ENCODE measurements around the gene TPSD1. TPM values are rescaled to one million over a fixed set of nuclear protein-coding genes. Genes with fewer than 3 reads are reported as not detected.
A peak's percentile ranks its signal among the peaks of the same experiment; 100 is the strongest.
"Not testable (repeated sequence)": the region's sequence is repeated elsewhere in the genome, so short reads cannot be mapped to it uniquely, and the experiment has no call there.

Gene TPSD1
- total RNA-seq, 3 donors from 2014 or later: 0.38 TPM; not detected in 2

DNA sequence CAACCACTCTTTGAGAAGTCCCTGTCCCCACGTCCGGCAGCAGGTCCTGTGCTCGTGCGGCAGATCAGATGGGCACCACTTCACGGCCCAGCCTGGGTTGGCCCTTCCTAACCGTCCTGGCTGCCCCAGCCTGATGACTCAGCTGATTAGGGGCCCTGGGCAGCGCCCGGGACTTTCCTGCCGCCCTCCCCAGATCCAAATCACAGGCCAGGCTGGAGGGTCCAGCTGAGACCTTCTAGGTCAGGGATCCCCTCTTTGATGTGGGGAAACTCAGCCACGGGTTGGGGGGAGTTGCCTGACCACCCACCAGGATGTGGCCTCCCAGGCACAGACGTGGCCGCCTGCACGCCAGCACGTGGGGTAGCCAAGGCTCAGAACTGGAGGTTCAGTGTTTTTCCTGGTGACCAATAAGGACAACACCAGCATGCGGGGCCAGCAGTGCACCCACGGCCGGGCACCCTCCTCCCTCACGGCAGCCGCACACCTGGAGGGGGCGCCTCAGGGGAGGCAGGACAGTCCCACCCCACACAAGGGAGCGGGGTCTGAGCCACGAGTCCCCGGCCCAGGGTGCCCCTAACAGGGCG is 30.0 kb upstream of the TPSD1 start:
- not testable (repeated sequence) for H3K36me3 Mint-ChIP-seq (ENCODE audit: insufficient read depth); H3K9me3 Mint-ChIP-seq; ATAC-seq; H3K4me1 Mint-ChIP-seq (ENCODE audit: low read depth); H3K27me3 Mint-ChIP-seq (ENCODE audit: low read depth); H3K4me3 Mint-ChIP-seq; DNase-seq

DNA sequence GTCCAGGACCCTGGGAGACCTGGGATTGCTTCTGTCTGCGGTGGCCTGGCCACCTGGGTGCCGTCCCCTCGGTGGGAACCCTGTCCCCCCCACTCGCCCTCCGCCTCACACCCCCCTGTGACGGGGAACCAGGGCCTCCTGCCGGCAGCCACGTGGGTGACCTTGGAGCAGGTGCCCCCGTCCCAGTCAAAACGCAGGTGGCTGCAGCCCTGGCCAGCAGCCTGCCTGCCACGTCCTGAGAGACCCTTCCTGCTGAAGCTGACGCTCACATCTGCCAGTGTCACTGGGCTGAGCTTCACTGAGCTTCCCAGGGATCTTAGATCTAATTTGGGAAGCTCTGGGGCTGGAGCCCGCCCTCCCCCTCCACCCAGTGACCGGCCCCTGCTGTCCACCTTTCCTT is 29.2 kb upstream of the TPSD1 start:
- ATAC-seq; H3K36me3 Mint-ChIP-seq (ENCODE audit: insufficient read depth); DNase-seq; H3K27me3 Mint-ChIP-seq (ENCODE audit: low read depth); H3K4me3 Mint-ChIP-seq; H3K9me3 Mint-ChIP-seq; H3K4me1 Mint-ChIP-seq (ENCODE audit: low read depth): not testable (repeated sequence)

DNA sequence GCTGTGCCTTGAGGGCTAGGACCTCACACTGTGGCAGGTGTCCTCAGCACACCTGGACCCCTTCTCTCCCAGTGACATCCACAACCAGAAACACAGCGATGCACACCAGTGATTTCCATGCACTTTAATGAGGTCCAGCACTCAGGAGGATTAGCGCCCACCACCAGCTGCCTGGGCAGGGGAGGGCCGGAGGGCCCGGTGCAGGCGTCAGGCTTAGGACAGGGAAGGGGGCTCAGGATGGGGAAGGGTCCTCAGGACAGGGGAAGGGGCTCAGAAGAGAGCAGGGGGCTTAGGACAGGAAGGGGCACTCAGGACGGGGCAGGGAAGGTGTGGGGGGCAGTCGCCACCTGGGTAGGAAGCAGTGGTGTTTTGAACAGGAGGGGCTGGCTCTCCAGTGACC is 27.6 kb upstream of the TPSD1 start:
- not testable (repeated sequence) for H3K4me1 Mint-ChIP-seq (ENCODE audit: low read depth); H3K36me3 Mint-ChIP-seq (ENCODE audit: insufficient read depth); ATAC-seq; DNase-seq; H3K27me3 Mint-ChIP-seq (ENCODE audit: low read depth); H3K9me3 Mint-ChIP-seq; H3K4me3 Mint-ChIP-seq

DNA sequence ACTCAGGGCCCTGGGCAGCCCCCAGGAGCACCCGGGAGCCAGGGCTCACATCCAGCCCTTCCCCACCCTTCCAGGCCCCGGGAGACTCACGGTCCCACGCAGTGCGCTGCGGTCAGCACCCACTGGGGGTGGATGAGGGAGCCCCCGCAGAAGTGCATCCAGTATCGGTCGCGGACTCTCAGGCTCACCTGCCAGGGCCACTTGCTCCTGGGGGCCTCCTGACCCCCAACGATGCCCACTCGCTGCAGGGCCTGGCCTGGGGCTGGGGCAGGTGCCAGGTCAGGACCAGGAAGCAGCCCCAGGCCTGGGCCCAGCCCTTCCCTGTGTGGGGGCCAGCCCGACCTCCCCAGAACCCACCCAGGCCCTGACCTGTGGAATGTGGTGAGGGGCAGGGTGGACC is 26.4 kb upstream of the TPSD1 start:
- H3K4me3 Mint-ChIP-seq; H3K36me3 Mint-ChIP-seq (ENCODE audit: insufficient read depth); ATAC-seq; H3K4me1 Mint-ChIP-seq (ENCODE audit: low read depth); H3K9me3 Mint-ChIP-seq; DNase-seq; H3K27me3 Mint-ChIP-seq (ENCODE audit: low read depth): not testable (repeated sequence)

DNA sequence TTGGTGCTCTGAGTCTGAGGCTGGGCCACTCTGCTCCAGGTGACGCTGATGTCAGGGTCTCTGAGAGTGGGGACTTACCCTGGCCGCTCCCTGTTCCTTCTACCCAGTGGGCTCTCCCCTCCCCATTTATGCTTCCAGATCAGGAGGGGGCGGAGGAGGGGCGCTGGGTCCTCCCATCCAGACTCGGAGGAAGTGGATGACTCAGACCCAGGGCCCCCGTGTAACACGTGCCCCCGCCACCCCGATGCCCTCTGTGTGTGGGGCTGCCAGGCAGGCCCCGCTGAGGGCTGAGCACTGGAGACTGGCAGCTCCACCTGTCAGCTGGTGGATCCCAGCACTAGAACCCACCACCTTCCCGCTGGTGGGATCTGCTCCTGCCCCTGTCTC is 25.8 kb upstream of the TPSD1 start, which contains the start of gene TPSB2:
TPSB2 (minus strand) TSS at position 101 of the 387 bp plus-strand sequence. CDS start 233 bp downstream, outside the sequence.
- H3K4me3 Mint-ChIP-seq; H3K4me1 Mint-ChIP-seq (ENCODE audit: low read depth); H3K36me3 Mint-ChIP-seq (ENCODE audit: insufficient read depth); ATAC-seq; DNase-seq; H3K27me3 Mint-ChIP-seq (ENCODE audit: low read depth); H3K9me3 Mint-ChIP-seq: not testable (repeated sequence)

DNA sequence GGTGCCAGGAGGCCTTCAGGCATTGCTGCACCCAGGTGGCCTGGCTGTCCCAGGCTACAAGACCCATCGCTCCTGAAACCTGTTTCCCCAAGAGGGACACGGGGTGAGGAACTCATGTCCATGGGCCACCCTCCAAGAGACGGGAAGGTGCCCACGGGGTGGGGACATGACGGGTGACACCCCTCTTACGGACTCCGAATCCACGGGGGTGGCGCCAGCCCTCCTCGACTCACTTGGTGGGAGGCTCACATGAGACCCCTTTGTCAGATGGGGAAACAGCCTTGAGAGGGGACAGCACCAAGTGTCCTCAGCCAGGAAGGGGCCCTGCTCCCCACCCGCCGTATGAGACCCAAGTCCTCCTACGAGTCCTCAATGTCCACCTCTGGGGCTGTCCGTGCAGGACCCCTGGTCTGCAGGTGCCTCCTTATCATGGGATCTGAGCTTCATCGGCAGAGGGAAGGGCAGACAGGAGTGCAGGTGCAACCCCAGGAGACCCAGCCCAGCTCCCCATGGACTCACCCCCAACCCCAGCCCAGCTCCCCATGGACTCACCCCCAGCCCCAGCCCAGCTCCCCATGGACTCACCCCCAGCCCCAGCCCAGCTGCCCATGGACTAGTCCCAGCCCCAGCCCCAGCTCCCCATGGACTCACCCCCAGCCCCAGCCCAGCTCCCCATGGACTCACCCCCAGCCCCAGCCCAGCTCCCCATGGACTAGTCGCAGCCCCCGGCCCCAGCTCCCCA is 25.2 kb upstream of the TPSD1 start:
- H3K4me3 Mint-ChIP-seq; H3K36me3 Mint-ChIP-seq (ENCODE audit: insufficient read depth); ATAC-seq; DNase-seq; H3K27me3 Mint-ChIP-seq (ENCODE audit: low read depth); H3K9me3 Mint-ChIP-seq; H3K4me1 Mint-ChIP-seq (ENCODE audit: low read depth): not testable (repeated sequence)

DNA sequence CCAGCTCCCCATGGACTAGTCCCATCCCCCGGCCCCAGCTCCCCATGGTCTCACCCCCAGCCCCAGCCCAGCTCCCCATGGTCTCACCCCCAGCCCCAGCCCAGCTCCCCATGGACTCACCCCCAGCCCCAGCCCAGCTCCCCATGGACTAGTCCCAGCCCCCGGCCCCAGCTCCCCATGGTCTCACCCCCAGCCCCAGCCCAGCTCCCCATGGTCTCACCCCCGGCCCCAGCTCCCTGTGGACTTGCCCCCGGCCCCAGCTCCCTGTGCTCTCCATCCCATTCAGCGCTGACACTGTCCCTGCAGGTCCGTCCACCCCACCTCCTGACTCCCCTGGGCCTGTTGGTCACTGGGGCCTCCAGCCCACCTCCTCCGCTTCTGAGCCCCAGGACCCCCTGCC is 24.6 kb upstream of the TPSD1 start:
- H3K36me3 Mint-ChIP-seq (ENCODE audit: insufficient read depth); H3K27me3 Mint-ChIP-seq (ENCODE audit: low read depth); H3K9me3 Mint-ChIP-seq; DNase-seq; H3K4me3 Mint-ChIP-seq; ATAC-seq; H3K4me1 Mint-ChIP-seq (ENCODE audit: low read depth): not testable (repeated sequence)

DNA sequence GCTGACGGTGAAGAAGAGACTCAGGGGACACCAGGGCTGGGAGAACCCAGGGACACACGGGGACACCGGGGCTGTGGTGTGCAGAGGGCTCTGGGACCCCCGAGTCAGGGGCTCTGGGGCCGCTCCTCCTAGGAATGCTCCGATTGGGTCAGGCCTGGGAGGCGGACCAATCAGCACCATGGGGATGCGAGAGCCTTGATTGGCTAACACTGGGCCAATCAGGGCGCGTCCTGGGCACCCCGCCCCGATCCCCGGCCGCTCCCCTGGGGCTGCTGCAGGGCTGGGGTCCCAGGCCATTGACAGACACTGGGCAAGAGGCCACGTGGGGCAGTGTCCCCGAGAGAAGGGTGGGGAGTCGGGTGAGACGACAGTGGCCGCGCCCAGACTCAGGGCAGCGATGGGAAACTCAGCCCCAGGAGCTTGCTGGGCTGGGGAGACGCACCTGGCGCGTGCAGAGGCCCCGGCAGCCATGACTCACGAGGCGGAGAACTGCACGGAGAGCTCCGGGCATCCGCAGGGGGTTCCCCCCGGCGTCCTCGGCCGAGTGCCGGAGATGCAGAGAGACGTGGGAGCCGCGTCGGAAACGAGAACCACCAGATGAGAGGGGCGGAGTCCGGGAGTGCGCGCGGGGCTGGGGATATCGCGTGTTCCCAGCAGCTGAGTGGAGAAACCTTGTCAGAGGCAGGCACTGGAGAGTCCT is 23.7 kb upstream of the TPSD1 start:
- not testable (repeated sequence) for H3K4me3 Mint-ChIP-seq; H3K9me3 Mint-ChIP-seq; DNase-seq; H3K4me1 Mint-ChIP-seq (ENCODE audit: low read depth); H3K27me3 Mint-ChIP-seq (ENCODE audit: low read depth); H3K36me3 Mint-ChIP-seq (ENCODE audit: insufficient read depth)
- ATAC-seq: peak; percentile 46 to 62

DNA sequence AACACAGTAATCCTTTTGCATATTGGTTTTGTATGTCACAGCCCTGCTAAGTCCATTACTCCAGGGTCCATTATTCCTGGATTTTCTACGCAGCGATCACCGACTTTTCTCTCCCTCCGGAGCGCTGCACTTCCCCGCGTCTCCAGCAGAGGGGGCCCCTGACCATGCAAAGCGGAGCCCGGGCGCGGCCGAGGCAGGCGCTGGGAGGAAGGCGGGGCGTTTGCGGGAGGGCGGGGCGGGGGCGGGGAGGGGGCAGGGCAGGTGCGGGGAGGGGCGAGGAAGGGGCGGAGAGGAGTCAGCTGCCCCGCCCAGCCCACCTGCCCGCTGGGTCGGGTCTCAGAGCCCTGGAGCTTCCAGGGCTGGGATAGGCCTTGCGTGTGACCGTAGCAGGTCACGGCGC is 19.2 kb upstream of the TPSD1 start:
- H3K9me3 Mint-ChIP-seq; H3K4me3 Mint-ChIP-seq; DNase-seq; H3K27me3 Mint-ChIP-seq (ENCODE audit: low read depth); H3K4me1 Mint-ChIP-seq (ENCODE audit: low read depth); H3K36me3 Mint-ChIP-seq (ENCODE audit: insufficient read depth): not testable (repeated sequence)
- peak; percentile 66 to 68 for ATAC-seq

DNA sequence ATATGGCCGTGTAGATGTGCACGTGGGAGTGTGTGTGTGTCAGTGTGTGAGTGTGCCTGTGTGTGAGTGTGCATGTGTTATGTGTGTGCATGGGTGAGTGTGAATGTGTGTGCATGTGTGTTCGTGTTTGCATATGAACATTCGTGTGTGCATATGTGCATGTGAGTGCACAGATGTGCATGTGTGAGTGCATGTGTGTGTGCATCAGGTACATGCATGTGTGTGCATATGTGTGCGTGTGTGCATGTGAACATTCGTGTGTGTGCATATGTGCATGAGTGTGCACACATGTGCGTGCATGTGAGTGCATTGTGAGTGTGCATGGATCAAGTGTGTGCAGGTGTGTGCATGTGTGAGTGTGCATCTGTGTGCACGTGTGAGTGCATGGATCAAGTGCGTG is 17.9 kb upstream of the TPSD1 start:
- Mint-ChIP-seq H3K9me3 (no peaks in the 10 kb centered on the region), H3K4me3 (no peak overlapping the region), H3K36me3 (ENCODE audit: insufficient read depth) (no peaks in the 10 kb centered on the region), H3K27me3 (ENCODE audit: low read depth) (no peaks in the 10 kb centered on the region), H3K4me1 (ENCODE audit: low read depth) (no peaks in the 10 kb centered on the region)
- DNase-seq (no peak), ATAC-seq (no peak)

DNA sequence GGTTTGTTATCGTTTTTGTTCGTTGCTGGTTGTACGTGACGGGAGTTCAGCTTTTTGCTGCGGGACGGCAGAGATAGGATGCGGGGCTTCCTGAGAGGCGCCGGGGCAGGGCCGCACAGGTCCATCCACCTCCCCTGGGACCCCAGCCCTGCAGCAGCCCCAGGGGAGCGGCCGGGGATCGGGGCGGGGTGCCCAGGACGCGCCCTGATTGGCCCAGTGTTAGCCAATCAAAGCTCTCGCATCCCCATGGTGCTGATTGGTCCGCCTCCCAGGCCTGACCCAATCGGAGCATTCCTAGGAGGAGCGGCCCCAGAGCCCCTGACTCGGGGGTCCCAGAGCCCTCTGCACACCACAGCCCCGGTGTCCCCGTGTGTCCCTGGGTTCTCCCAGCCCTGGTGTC is 17.0 kb upstream of the TPSD1 start:
- not testable (repeated sequence) for H3K4me1 Mint-ChIP-seq (ENCODE audit: low read depth); H3K27me3 Mint-ChIP-seq (ENCODE audit: low read depth); H3K4me3 Mint-ChIP-seq; H3K9me3 Mint-ChIP-seq; H3K36me3 Mint-ChIP-seq (ENCODE audit: insufficient read depth); DNase-seq
- ATAC-seq: peak in 1 of 2 donors; percentile 24

DNA sequence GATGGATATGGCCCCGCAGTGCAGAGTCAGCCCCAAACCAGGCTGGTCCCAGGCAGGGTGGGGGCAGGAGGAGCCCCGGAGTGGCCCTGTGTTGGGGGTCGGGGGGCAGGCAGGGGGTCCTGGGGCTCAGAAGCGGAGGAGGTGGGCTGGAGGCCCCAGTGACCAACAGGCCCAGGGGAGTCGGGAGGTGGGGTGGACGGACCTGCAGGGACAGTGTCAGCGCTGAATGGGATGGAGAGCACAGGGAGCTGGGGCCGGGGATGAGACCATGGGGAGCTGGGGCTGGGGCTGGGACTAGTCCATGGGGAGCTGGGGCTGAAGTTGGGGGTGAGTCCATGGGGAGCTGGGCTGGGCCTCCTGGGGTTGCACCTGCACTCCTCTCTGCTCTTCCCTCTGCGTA is 16.3 kb upstream of the TPSD1 start:
- not testable (repeated sequence) for H3K4me3 Mint-ChIP-seq; H3K4me1 Mint-ChIP-seq (ENCODE audit: low read depth); ATAC-seq; H3K27me3 Mint-ChIP-seq (ENCODE audit: low read depth); H3K36me3 Mint-ChIP-seq (ENCODE audit: insufficient read depth); H3K9me3 Mint-ChIP-seq; DNase-seq

DNA sequence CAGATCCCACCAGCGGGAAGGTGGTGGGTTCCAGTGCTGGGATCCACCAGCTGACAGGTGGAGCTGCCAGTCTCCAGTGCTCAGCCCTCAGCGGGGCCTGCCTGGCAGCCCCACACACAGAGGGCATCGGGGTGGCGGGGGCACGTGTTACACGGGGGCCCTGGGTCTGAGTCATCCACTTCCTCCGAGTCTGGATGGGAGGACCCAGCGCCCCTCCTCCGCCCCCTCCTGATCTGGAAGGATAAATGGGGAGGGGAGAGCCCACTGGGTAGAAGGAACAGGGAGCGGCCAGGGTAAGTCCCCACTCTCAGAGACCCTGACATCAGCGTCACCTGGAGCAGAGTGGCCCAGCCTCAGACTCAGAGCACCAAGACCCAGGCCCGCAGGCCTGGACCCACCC is 15.4 kb upstream of the TPSD1 start, which contains the start of gene TPSAB1:
TPSAB1 (plus strand) TSS at position 270 of the 400 bp plus-strand sequence. CDS start 234 bp downstream, outside the sequence.
- DNase-seq; H3K4me3 Mint-ChIP-seq; H3K27me3 Mint-ChIP-seq (ENCODE audit: low read depth); H3K4me1 Mint-ChIP-seq (ENCODE audit: low read depth); H3K9me3 Mint-ChIP-seq; ATAC-seq; H3K36me3 Mint-ChIP-seq (ENCODE audit: insufficient read depth): not testable (repeated sequence)

DNA sequence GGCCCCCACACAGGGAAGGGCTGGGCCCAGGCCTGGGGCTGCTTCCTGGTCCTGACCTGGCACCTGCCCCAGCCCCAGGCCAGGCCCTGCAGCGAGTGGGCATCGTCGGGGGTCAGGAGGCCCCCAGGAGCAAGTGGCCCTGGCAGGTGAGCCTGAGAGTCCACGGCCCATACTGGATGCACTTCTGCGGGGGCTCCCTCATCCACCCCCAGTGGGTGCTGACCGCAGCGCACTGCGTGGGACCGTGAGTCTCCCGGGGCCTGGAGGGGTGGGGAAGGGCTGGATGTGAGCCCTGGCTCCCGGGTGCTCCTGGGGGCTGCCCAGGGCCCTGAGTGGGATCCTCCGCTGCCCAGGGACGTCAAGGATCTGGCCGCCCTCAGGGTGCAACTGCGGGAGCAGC is 14.8 kb upstream of the TPSD1 start:
- H3K9me3 Mint-ChIP-seq; DNase-seq; ATAC-seq; H3K27me3 Mint-ChIP-seq (ENCODE audit: low read depth); H3K4me3 Mint-ChIP-seq; H3K4me1 Mint-ChIP-seq (ENCODE audit: low read depth); H3K36me3 Mint-ChIP-seq (ENCODE audit: insufficient read depth): not testable (repeated sequence)

DNA sequence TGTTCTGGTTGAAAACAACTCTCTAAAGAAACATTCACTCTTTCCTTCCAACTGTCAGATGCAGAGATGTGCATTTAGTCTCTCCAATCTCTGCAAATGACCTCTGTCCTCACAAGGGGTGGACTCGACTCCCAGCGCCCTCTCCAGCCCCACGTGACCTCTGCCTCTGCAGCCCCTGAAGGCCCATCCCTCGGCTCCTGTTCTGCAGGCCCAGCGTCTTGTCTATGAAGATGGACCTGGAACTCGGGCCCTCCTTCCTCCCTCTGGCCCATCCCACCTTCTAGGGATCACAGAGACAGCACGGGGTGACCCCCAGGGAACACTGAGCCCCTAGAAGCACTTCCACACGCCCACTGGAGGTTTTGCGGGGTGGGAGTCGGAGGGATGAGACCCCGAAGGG is 12.5 kb upstream of the TPSD1 start:
- not testable (repeated sequence) for H3K4me1 Mint-ChIP-seq (ENCODE audit: low read depth); DNase-seq; ATAC-seq; H3K36me3 Mint-ChIP-seq (ENCODE audit: insufficient read depth); H3K4me3 Mint-ChIP-seq; H3K27me3 Mint-ChIP-seq (ENCODE audit: low read depth); H3K9me3 Mint-ChIP-seq

Measured in activated T-cell treated with anti-CD3 and anti-CD28 coated beads, Interleukin-2, amount 50 U/mL, for 4 hours (primary cell).